H1 (cell line): ENCODE data around the gene CACNA1D. TPM values are rescaled to one million over a fixed set of nuclear protein-coding genes. Genes with fewer than 3 reads are reported as not detected.

Source experiments
- CEBPB ChIP-seq: IDR thresholded peaks from 2 replicates; pipeline ENCODE4 v1.6.1; 2012; ENCODE audit warnings: low read depth, low read length
- CREB1 ChIP-seq: IDR thresholded peaks from 2 replicates; pipeline ENCODE4 v1.6.1; 2012; ENCODE audit warnings: inconsistent platforms
- NRF1 ChIP-seq: IDR thresholded peaks from 2 replicates; pipeline ENCODE4 v1.6.1; 2011; ENCODE audit warnings: mild to moderate bottlenecking, low read depth, low read length, improper control_type of control experiment
- POU5F1 ChIP-seq: IDR thresholded peaks from 2 replicates; pipeline ENCODE4 v1.6.1; 2011; ENCODE audit warnings: low read depth, mild to moderate bottlenecking, low read length, moderate library complexity
- polyA plus RNA-seq, 7 experiments: library from polyadenylated mRNA; depleted of rRNA in 3 of 7; stranded (reverse) in 5 of 7; unstranded in 2 of 7; fragments of >200 nt in 5 of 7; fragments of 200-250 nt in 2 of 7; gene quantifications; 1 replicate in 5 of 7; 2 replicates in 1 of 7; 4 replicates in 1 of 7; pipeline versions ENCODE4 v1.2.1 to v1.2.3, GENCODE V29; 2011 to 2013; ENCODE audit warnings: missing spikeins in 2 of 7, mixed read lengths in 2 of 7
- total RNA-seq: library from RNA; stranded (reverse); fragmentation: NEBNext Ultra II Directional; extraction: Animal tissue kit (Norgen Biotek cat#: 25700); gene quantifications from 2 replicates; pipeline ENCODE4 v1.2.1, GENCODE V29; 2021
- TF ChIP-seq, protein P1 (sequence below): IDR thresholded peaks from 2 replicates; pipeline ENCODE4 v1.6.1; 2011; ENCODE audit warnings: low read length, improper control_type of control experiment

CACNA1D gene
- total and polyA plus RNA-seq, 2 of the 8 experiments (the other 6 are each of a cell fraction or from before 2014, with no cell fraction given): 2.0 to 2.9 TPM

DNA sequence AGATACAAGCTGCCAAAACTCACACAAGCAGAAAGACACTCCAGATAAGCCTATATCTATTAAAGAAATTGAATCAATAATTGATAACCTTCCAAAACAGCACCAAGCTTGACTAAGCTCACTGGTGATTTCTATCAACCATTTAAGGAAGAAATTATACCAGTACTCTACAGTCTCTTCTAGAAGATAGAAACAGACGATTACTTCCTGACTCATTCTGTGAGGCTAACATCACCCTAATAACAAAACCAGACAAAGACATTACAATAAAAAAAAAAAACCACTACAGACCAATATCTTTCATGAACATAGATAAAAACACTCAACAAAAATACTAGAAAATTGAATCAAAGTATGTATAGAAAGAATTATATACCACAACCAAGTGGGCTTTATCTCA, 331.6 kb downstream of the CACNA1D start (continued):
- TF ChIP-seq, protein P1, sequence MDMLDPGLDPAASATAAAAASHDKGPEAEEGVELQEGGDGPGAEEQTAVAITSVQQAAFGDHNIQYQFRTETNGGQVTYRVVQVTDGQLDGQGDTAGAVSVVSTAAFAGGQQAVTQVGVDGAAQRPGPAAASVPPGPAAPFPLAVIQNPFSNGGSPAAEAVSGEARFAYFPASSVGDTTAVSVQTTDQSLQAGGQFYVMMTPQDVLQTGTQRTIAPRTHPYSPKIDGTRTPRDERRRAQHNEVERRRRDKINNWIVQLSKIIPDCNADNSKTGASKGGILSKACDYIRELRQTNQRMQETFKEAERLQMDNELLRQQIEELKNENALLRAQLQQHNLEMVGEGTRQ: no peak
- TF ChIP-seq CEBPB: no peak
- TF ChIP-seq POU5F1: no peak
- TF ChIP-seq CREB1: no peak
- TF ChIP-seq NRF1: no peak
